A673 (cell line): ENCODE results near the gene DNAJB2.

Experiments used
- CTCF ChIP-seq: fragments of 300-800, 200-600 bp; sonication (generic); conservative IDR thresholded peaks from 2 replicates; pipeline ENCODE4 v1.5.1; 2017; ENCODE audit warnings: low read depth, mild to moderate bottlenecking, antibody characterized with exemption, low read length, moderate library complexity, mixed read lengths
- EZH2 ChIP-seq: fragments of 200-600 bp; sonication (generic); IDR thresholded peaks from 2 replicates; pipeline ENCODE4 v1.6.1; 2017; ENCODE audit warnings: borderline replicate concordance, low read depth, mild to moderate bottlenecking, mixed read lengths, antibody characterized with exemption, low read length; ENCODE audit not compliant: poor library complexity, severe bottlenecking

GRCh38 chr2:219279151-219279915 is at the start of gene DNAJB2:
- TF ChIP-seq CTCF, result peak; percentile 25; the same call in 1 of the 2 replicates
- no peak for TF ChIP-seq EZH2
